HepG2 (cell line): Measurements from ENCODE around the gene PTCD3. TPM values are rescaled to one million over a fixed set of nuclear protein-coding genes. Genes with fewer than 3 reads are reported as not detected.

Source experiments
- ATAC-seq: fragments of 200-7000 bp; cut with Tn5 transposase; 3 replicates; pipeline ENCODE4 v1.9.1; 2020; ENCODE audit warnings: mild to moderate bottlenecking, moderate library complexity
- BruUV-seq: library from RNA; stranded (reverse); fragments of 400-500 nt; replicated peaks from 2 replicates; lab custom pipeline; 2021; lab: Mats Ljungman, UMichigan
- CTCF ChIA-PET: fragments of 300-600 bp; formaldehyde crosslinking; extraction: SDS; loops from one replicate; lab custom pipeline; 2021; ENCODE audit warnings: low total read pairs, inconsistent platforms, low intra/inter-chr PET ratio; lab: Yijun Ruan, JAX
- POLR2A ChIA-PET: fragments of 350-600 bp; sonication (Branson Sonifier 250); formaldehyde crosslinking; loops from one replicate; lab custom pipeline; 2020; ENCODE audit warnings: antibody characterized with exemption, inconsistent platforms; lab: Yijun Ruan, JAX
- DNase-seq: peaks from one replicate; pipeline ENCODE4 v3.0.0-alpha.2; 2015; ENCODE audit warnings: low spot score
- FAIRE-seq: peaks from 3 replicates; lab custom pipeline; 2011; peaks lifted over from hg19 to GRCh38; lab: Jason Lieb, UNC
- H2AFZ ChIP-seq: one replicate; pipeline ENCODE4 v1.6.1; 2011; ENCODE audit warnings: low read length, inconsistent platforms
- H3K27ac ChIP-seq: fragments of 300-600 bp; 3 replicates; pipeline ENCODE4 v1.8.0; 2011; ENCODE audit warnings: mixed run types, mild to moderate bottlenecking, mixed read lengths, low read length, inconsistent platforms; ENCODE audit not compliant: insufficient read depth; ENCODE audit errors: extremely low read length
- H3K27me3 ChIP-seq, 2 experiments: fragments of 200-600 bp in 1 of 2; 2 replicates in 1 of 2; 3 replicates in 1 of 2; pipeline versions ENCODE4 v1.6.0 to v1.8.0; 2011; ENCODE audit warnings: low read length in 2 of 2, mild to moderate bottlenecking in 2 of 2, moderate library complexity in 2 of 2, inconsistent platforms in 1 of 2; ENCODE audit not compliant: insufficient read depth in 2 of 2, control insufficient read depth in 1 of 2
- H3K36me3 ChIP-seq, 2 experiments: fragments of 200-600 bp in 1 of 2; replicated peaks in 1 of 2; 2 replicates in 1 of 2; 3 replicates in 1 of 2; pipeline versions ENCODE4 v1.5.1 to v1.8.0; 2011; ENCODE audit warnings: low read length in 2 of 2, inconsistent platforms in 1 of 2; ENCODE audit not compliant: insufficient read depth in 2 of 2, control insufficient read depth in 1 of 2
- H3K4me1 ChIP-seq: 2 replicates; pipeline ENCODE4 v1.5.1; 2012; ENCODE audit warnings: low read length, inconsistent platforms; ENCODE audit not compliant: insufficient read depth
- H3K4me2 ChIP-seq: 2 replicates; pipeline ENCODE4 v1.6.0; 2011; ENCODE audit warnings: low read depth, low read length, inconsistent platforms
- H3K4me3 ChIP-seq, 3 experiments: fragments of 200-600 bp in 1 of 3; sonication (generic), shearing (Covaris generic) in 1 of 3; replicated peaks in 1 of 3; 2 replicates each; pipeline ENCODE4 v1.5.1; 2011 to 2016; ENCODE audit warnings: low read length in 3 of 3, inconsistent platforms in 2 of 3, low read depth in 2 of 3, mild to moderate bottlenecking in 2 of 3, control low read depth in 1 of 3, mixed read lengths in 1 of 3; ENCODE audit not compliant: insufficient read depth in 1 of 3
- H3K79me2 ChIP-seq: one replicate; pipeline ENCODE4 v1.6.1; 2011; ENCODE audit warnings: low read length, inconsistent platforms; ENCODE audit not compliant: insufficient read depth
- H3K9ac ChIP-seq: 2 replicates; pipeline ENCODE4 v1.6.0; 2011; ENCODE audit warnings: mild to moderate bottlenecking, low read depth, low read length, inconsistent platforms; ENCODE audit not compliant: insufficient read depth
- H3K9me3 ChIP-seq: 2 replicates; pipeline ENCODE4 v1.5.1; 2012; ENCODE audit warnings: mild to moderate bottlenecking, low read length
- H4K20me1 ChIP-seq: 2 replicates; pipeline ENCODE4 v1.6.0; 2011; ENCODE audit warnings: inconsistent platforms, mild to moderate bottlenecking, low read length, moderate library complexity; ENCODE audit not compliant: insufficient read depth
- GPN1 ChIP-seq: sonication (generic); formaldehyde crosslinking; IDR thresholded peaks from 2 replicates; pipeline ENCODE4 v1.5.1; 2020; ENCODE audit warnings: missing genetic modification reagents, borderline replicate concordance
- GZF1 ChIP-seq: sonication (generic); formaldehyde crosslinking; IDR thresholded peaks from 2 replicates; pipeline ENCODE4 v1.5.1; 2020; ENCODE audit warnings: mild to moderate bottlenecking, missing genetic modification reagents
- RFX1 ChIP-seq: fragments of 450-650 bp; IDR thresholded peaks from 2 replicates; pipeline ENCODE4 v1.6.1; 2017
- SP2 ChIP-seq: sonication (generic); formaldehyde crosslinking; IDR thresholded peaks from 2 replicates; pipeline ENCODE4 v1.5.1; 2020; ENCODE audit warnings: mild to moderate bottlenecking, missing genetic modification reagents
- ZNF207 ChIP-seq: fragments of 450-650 bp; IDR thresholded peaks from 2 replicates; pipeline ENCODE4 v1.6.1; 2016; ENCODE audit warnings: antibody characterized with exemption, borderline replicate concordance
- ZNF253 ChIP-seq: sonication (generic); formaldehyde crosslinking; IDR thresholded peaks from 2 replicates; pipeline ENCODE4 v1.8.0; 2022; ENCODE audit warnings: mild to moderate bottlenecking, missing genetic modification reagents, borderline replicate concordance
- ZSCAN29 ChIP-seq: sonication (generic); formaldehyde crosslinking; conservative IDR thresholded peaks from 2 replicates; pipeline ENCODE4 v1.4.0; 2020; ENCODE audit warnings: mild to moderate bottlenecking, missing genetic modification reagents
- in situ Hi-C: cut with HindIII; loops from 2 replicates; pipeline ENCODE4 v1.10.0; 2017; ENCODE audit warnings: low pct_unique_long_range_greater_than_20kb; ENCODE audit not compliant: extremely low pct_ligation_motif_present
- intact Hi-C: fragments of 100-400 bp; cut with micrococcal nuclease; formaldehyde crosslinking; loops from one replicate; pipeline ENCODE4 v1.10.0; 2022; ENCODE audit not compliant: unreplicated experiment
- polyA plus RNA-seq, 8 experiments: library from polyadenylated mRNA; depleted of rRNA in 3 of 8; stranded (reverse) in 7 of 8; unstranded in 1 of 8; fragments of >200 nt; fragmentation: Illumina TruSeq in 4 of 8; extraction: Trizol in 4 of 8; gene quantifications; 2 replicates each; pipeline versions ENCODE4 v1.2.1 to v1.2.3, GENCODE V29; 2011 to 2016; ENCODE audit warnings: low read depth in 4 of 8, missing spikeins in 1 of 8, mixed read lengths in 1 of 8; ENCODE audit not compliant: insufficient read depth in 1 of 8
- total RNA-seq, 5 experiments: library from RNA; depleted of rRNA; stranded (reverse); fragments of >200 nt; fragmentation: Illumina TruSeq; extraction: Trizol; gene quantifications; 2 replicates each; pipeline ENCODE4 v1.2.3, GENCODE V29; 2016; ENCODE audit warnings: low read depth in 1 of 5
- TF ChIP-seq, protein P1 (sequence below): sonication (generic); formaldehyde crosslinking; IDR thresholded peaks from 2 replicates; pipeline ENCODE4 v1.5.0; 2020; ENCODE audit warnings: missing genetic modification reagents
- TF ChIP-seq, protein P2 (sequence below): sonication (generic); formaldehyde crosslinking; IDR thresholded peaks from 2 replicates; pipeline ENCODE4 v1.8.0; 2022; ENCODE audit warnings: mild to moderate bottlenecking, missing genetic modification reagents, moderate library complexity

PTCD3 gene
- total and polyA plus RNA-seq, 2 of the 13 experiments (the other 11 are each of a cell fraction or from before 2014, with no cell fraction given): 124 to 309 TPM

DNA sequence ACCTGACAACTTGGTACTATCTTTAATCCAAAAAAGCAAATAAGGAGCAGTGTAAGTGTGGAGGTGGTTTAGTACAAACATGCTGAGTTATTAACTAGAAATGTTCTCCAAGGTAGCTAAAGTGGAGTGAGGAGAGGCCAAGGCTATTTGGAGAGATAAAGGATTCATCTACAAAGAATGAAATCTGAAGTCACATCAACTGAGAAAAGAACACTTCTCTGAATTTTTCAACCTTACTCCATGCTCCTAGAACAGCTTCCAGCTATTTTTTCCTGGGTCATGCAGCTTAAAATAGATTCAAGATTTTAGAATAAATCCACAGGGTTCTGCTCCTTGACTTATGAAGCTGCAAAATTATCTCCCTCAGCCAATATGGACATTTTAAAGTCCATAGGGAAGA, 70.6 kb downstream of the PTCD3 start:
- 0 out of 2 replicates have a peak, but pooled peaks cover 3% of the 10 kb centered on the region for H4K20me1 ChIP-seq
- BruUV-seq: no TSS peak
- intact Hi-C loops (no loop called here), in situ Hi-C loops (no loop called here)
- CTCF ChIA-PET: no interaction called here
- no peak overlapping the region for H3K4me3 ChIP-seq
- DNase-seq (no peak), FAIRE-seq (no peak), ATAC-seq (no peak)
- peaks cover 5% of the 10 kb centered on the region; the same call in 1 of the 2 replicates for H3K4me1 ChIP-seq
- no peak overlapping the region for H3K9ac ChIP-seq
- H3K27me3 ChIP-seq: no peaks in the 10 kb centered on the region
- no peak for TF ChIP-seq ZSCAN29 (CRISPR knock-in tag)
- TF ChIP-seq ZNF207: no peak
- no peak for TF ChIP-seq GPN1 (CRISPR knock-in tag)
- TF ChIP-seq ZNF253 (CRISPR knock-in tag): no peak
- TF ChIP-seq SP2 (CRISPR knock-in tag): no peak
- no peak for TF ChIP-seq GZF1 (CRISPR knock-in tag)
- TF ChIP-seq, protein P1, sequence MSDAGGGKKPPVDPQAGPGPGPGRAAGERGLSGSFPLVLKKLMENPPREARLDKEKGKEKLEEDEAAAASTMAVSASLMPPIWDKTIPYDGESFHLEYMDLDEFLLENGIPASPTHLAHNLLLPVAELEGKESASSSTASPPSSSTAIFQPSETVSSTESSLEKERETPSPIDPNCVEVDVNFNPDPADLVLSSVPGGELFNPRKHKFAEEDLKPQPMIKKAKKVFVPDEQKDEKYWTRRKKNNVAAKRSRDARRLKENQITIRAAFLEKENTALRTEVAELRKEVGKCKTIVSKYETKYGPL (CRISPR knock-in tag): no peak
- TF ChIP-seq, protein P2, sequence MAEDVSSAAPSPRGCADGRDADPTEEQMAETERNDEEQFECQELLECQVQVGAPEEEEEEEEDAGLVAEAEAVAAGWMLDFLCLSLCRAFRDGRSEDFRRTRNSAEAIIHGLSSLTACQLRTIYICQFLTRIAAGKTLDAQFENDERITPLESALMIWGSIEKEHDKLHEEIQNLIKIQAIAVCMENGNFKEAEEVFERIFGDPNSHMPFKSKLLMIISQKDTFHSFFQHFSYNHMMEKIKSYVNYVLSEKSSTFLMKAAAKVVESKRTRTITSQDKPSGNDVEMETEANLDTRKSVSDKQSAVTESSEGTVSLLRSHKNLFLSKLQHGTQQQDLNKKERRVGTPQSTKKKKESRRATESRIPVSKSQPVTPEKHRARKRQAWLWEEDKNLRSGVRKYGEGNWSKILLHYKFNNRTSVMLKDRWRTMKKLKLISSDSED (CRISPR knock-in tag): no peak
- TF ChIP-seq RFX1: no peak
- TF ChIP-seq, all 625 proteins: peak for 0
- peaks cover 23 to 74% of the 10 kb centered on the region in 2 experiments for H3K36me3 ChIP-seq
- no peak overlapping the region for H3K4me2 ChIP-seq
- no peaks in the 10 kb centered on the region for H3K9me3 ChIP-seq
- no peak overlapping the region for H2AFZ ChIP-seq
- H3K27ac ChIP-seq: no peak overlapping the region
- H3K79me2 ChIP-seq: peaks cover 9% of the 10 kb centered on the region
- POLR2A ChIA-PET: no interaction called here
